Astrocyte (in vitro differentiated cells and primary cell): ENCODE results near the gene TMEM63B. TPM values are rescaled to one million over a fixed set of nuclear protein-coding genes. Genes with fewer than 3 reads are reported as not detected.

ENCODE experiments used
- DNase-seq: peaks from one replicate; pipeline ENCODE4 v3.0.0-alpha.2; 2010; ENCODE audit warnings: low read depth
- FAIRE-seq: peaks from 2 replicates; lab custom pipeline; 2011; peaks lifted over from hg19 to GRCh38; lab: Jason Lieb, UNC
- H2AFZ ChIP-seq: 2 replicates; pipeline ENCODE4 v1.6.0; 2012; ENCODE audit warnings: low read depth, low read length, inconsistent platforms
- H3K27ac ChIP-seq: 2 replicates; pipeline ENCODE4 v1.5.1; 2011; ENCODE audit warnings: low read depth, low read length, inconsistent platforms
- H3K27me3 ChIP-seq: 2 replicates; pipeline ENCODE4 v1.6.0; 2011; ENCODE audit warnings: low read length, inconsistent platforms; ENCODE audit not compliant: insufficient read depth
- H3K36me3 ChIP-seq: 2 replicates; pipeline ENCODE4 v1.5.1; 2011; ENCODE audit warnings: low read length, inconsistent platforms; ENCODE audit not compliant: insufficient read depth
- H3K4me1 ChIP-seq: 2 replicates; pipeline ENCODE4 v1.5.1; 2011; ENCODE audit warnings: low read length, inconsistent platforms; ENCODE audit not compliant: insufficient read depth
- H3K4me2 ChIP-seq: 2 replicates; pipeline ENCODE4 v1.6.0; 2012; ENCODE audit warnings: low read length, inconsistent platforms
- H3K4me3 ChIP-seq: 2 replicates; pipeline ENCODE4 v1.5.1; 2011; ENCODE audit warnings: low read depth, mild to moderate bottlenecking, low read length, inconsistent platforms; ENCODE audit not compliant: insufficient read depth
- H3K79me2 ChIP-seq: 2 replicates; pipeline ENCODE4 v1.6.0; 2012; ENCODE audit warnings: mild to moderate bottlenecking, low read length, inconsistent platforms; ENCODE audit not compliant: insufficient read depth
- H3K9ac ChIP-seq: 2 replicates; pipeline ENCODE4 v1.6.0; 2012; ENCODE audit warnings: mild to moderate bottlenecking, low read length, inconsistent platforms
- H3K9me3 ChIP-seq: 2 replicates; pipeline ENCODE4 v1.5.1; 2012; ENCODE audit warnings: low read depth, mild to moderate bottlenecking, low read length, inconsistent platforms; ENCODE audit not compliant: insufficient read depth
- H4K20me1 ChIP-seq: 2 replicates; pipeline ENCODE4 v1.6.0; 2012; ENCODE audit warnings: low read length, inconsistent platforms; ENCODE audit not compliant: insufficient read depth
- H3K27ac Mint-ChIP-seq: one replicate; pipeline ENCODE4 v1.8.0; 2021; ENCODE audit warnings: mild to moderate bottlenecking, mixed read lengths; ENCODE audit not compliant: unreplicated experiment
- H3K27me3 Mint-ChIP-seq: one replicate; pipeline ENCODE4 v1.8.0; 2021; ENCODE audit warnings: low read depth, mixed read lengths; ENCODE audit not compliant: unreplicated experiment
- H3K36me3 Mint-ChIP-seq: one replicate; pipeline ENCODE4 v1.8.0; 2021; ENCODE audit warnings: low read depth, mixed read lengths; ENCODE audit not compliant: unreplicated experiment
- H3K4me1 Mint-ChIP-seq: one replicate; pipeline ENCODE4 v1.8.0; 2021; ENCODE audit warnings: low read depth, mixed read lengths; ENCODE audit not compliant: unreplicated experiment
- H3K4me3 Mint-ChIP-seq: one replicate; pipeline ENCODE4 v1.8.0; 2021; ENCODE audit warnings: mild to moderate bottlenecking, moderate library complexity, mixed read lengths; ENCODE audit not compliant: unreplicated experiment
- H3K9me3 Mint-ChIP-seq: one replicate; pipeline ENCODE4 v1.8.0; 2021; ENCODE audit warnings: mild to moderate bottlenecking, mixed read lengths; ENCODE audit not compliant: unreplicated experiment
- CTCF ChIP-seq: IDR thresholded peaks from 2 replicates; pipeline ENCODE4 v1.5.1; 2011; ENCODE audit warnings: low read depth, mild to moderate bottlenecking, inconsistent platforms, low read length, moderate library complexity; ENCODE audit not compliant: insufficient read depth
- EZH2 ChIP-seq: IDR thresholded peaks from 2 replicates; pipeline ENCODE4 v1.6.1; 2012; ENCODE audit warnings: mild to moderate bottlenecking, low read length, inconsistent platforms; ENCODE audit not compliant: insufficient read depth
- total RNA-seq: library from RNA; stranded (reverse); gene quantifications from 2 replicates; pipeline ENCODE4 v1.2.1, GENCODE V29; 2021

Gene TMEM63B
- total RNA-seq, 1 donor from 2014 or later: 86.6 TPM

- no peak overlapping the region for H3K4me3 ChIP-seq
- H3K4me2 ChIP-seq: no peak overlapping the region
- Mint-ChIP-seq H3K4me1 (peaks cover 8% of the 10 kb centered on the region), H3K27me3 (peaks cover 33% of the 10 kb centered on the region), H3K9me3 (no peaks in the 10 kb centered on the region), H3K36me3 (no peaks in the 10 kb centered on the region), H3K4me3 (no peak overlapping the region), H3K27ac (no peak overlapping the region)
- H3K27ac ChIP-seq: no peak overlapping the region
- no peak for FAIRE-seq
- no peaks in the 10 kb centered on the region for H3K4me1 ChIP-seq
- H3K36me3 ChIP-seq: no peaks in the 10 kb centered on the region
- H4K20me1 ChIP-seq: no peaks in the 10 kb centered on the region
- no peak overlapping the region for H3K9ac ChIP-seq
- H3K9me3 ChIP-seq: no peaks in the 10 kb centered on the region
- no peak for TF ChIP-seq CTCF
- TF ChIP-seq EZH2: no peak
- H2AFZ ChIP-seq: no peak overlapping the region
- no peak for DNase-seq
- H3K79me2 ChIP-seq: no peaks in the 10 kb centered on the region
- peaks cover 19% of the 10 kb centered on the region for H3K27me3 ChIP-seq
Measured at GRCh38 chr6:44169154-44169553, 41.8 kb downstream of the TMEM63B start.

- Histone ChIP-seq H3K79me2 (no peaks in the 10 kb centered on the region), H3K4me3 (no peak overlapping the region), H3K36me3 (no peaks in the 10 kb centered on the region), H3K4me1 (no peaks in the 10 kb centered on the region), H2AFZ (no peak overlapping the region), H3K4me2 (no peak overlapping the region), H4K20me1 (no peaks in the 10 kb centered on the region), H3K27ac (no peak overlapping the region), H3K9ac (no peak overlapping the region), H3K9me3 (no peaks in the 10 kb centered on the region), H3K27me3 (peaks cover 16% of the 10 kb centered on the region)
- Mint-ChIP-seq H3K36me3 (no peaks in the 10 kb centered on the region), H3K27me3 (peaks cover 29% of the 10 kb centered on the region), H3K27ac (no peak overlapping the region), H3K4me1 (peaks cover 8% of the 10 kb centered on the region), H3K9me3 (no peaks in the 10 kb centered on the region), H3K4me3 (no peak overlapping the region)
- FAIRE-seq (no peak), DNase-seq (no peak)
- no peak for TF ChIP-seq EZH2
- TF ChIP-seq CTCF: no peak
Measured at GRCh38 chr6:44169886-44170570, 42.7 kb downstream of the TMEM63B start.

- Histone ChIP-seq H3K4me2 (no peak overlapping the region), H3K9me3 (no peaks in the 10 kb centered on the region), H3K79me2 (no peaks in the 10 kb centered on the region), H2AFZ (no peak overlapping the region), H4K20me1 (no peaks in the 10 kb centered on the region), H3K4me1 (peaks cover 4% of the 10 kb centered on the region), H3K27me3 (peaks cover 12% of the 10 kb centered on the region), H3K9ac (no peak overlapping the region), H3K36me3 (no peaks in the 10 kb centered on the region), H3K27ac (no peak overlapping the region), H3K4me3 (no peak overlapping the region)
- no peaks in the 10 kb centered on the region for H3K9me3 Mint-ChIP-seq
- FAIRE-seq: no peak
- no peak overlapping the region for H3K27ac Mint-ChIP-seq
- DNase-seq: no peak
- H3K36me3 Mint-ChIP-seq: no peaks in the 10 kb centered on the region
- H3K4me3 Mint-ChIP-seq: no peak overlapping the region
- H3K27me3 Mint-ChIP-seq: peaks cover 21% of the 10 kb centered on the region
- TF ChIP-seq EZH2: no peak
- TF ChIP-seq CTCF: no peak
- H3K4me1 Mint-ChIP-seq: no peaks in the 10 kb centered on the region
Measured at GRCh38 chr6:44171899-44172546, 44.7 kb downstream of the TMEM63B start.
